ENCODE results near the gene DGKI. TPM values are rescaled to one million over a fixed set of nuclear protein-coding genes. Genes with fewer than 3 reads are reported as not detected.

Gene DGKI
- total and polyA plus RNA-seq, 12 donors: 0.12 to 4.6 (median 1.1) TPM

DNA sequence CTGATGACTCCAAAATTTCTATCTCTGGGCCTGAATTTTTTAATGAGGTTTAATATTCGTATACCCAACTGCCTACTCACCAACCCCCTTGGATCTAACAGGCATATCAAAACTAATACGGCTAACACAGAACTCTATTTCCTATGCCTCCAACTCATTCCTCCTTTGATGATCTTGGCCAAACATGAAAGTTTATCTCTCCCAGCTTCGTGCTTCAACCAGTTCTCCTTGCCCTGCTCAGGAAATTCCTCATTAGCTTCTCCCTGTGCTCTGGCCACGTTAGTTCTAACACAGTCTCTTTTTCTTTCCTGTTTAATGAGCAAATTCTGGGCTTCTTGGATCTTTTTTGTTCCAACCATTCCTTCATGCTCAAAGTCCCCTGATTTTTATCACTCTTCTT lies 364.3 kb downstream of the DGKI start:
- no peaks in the 10 kb centered on the region for H3K9me3 ChIP-seq (replicated peaks in 1 of 3)
- intact Hi-C loops (cut with DNase I): no loop called here
- H3K4me1 ChIP-seq (replicated peaks in 1 of 2): no peaks in the 10 kb centered on the region
- DNase-seq: no peak
- H3K27me3 ChIP-seq: no peaks in the 10 kb centered on the region
- H3K36me3 ChIP-seq (replicated peaks in 1 of 2): no peaks in the 10 kb centered on the region
- TF ChIP-seq, protein P1, sequence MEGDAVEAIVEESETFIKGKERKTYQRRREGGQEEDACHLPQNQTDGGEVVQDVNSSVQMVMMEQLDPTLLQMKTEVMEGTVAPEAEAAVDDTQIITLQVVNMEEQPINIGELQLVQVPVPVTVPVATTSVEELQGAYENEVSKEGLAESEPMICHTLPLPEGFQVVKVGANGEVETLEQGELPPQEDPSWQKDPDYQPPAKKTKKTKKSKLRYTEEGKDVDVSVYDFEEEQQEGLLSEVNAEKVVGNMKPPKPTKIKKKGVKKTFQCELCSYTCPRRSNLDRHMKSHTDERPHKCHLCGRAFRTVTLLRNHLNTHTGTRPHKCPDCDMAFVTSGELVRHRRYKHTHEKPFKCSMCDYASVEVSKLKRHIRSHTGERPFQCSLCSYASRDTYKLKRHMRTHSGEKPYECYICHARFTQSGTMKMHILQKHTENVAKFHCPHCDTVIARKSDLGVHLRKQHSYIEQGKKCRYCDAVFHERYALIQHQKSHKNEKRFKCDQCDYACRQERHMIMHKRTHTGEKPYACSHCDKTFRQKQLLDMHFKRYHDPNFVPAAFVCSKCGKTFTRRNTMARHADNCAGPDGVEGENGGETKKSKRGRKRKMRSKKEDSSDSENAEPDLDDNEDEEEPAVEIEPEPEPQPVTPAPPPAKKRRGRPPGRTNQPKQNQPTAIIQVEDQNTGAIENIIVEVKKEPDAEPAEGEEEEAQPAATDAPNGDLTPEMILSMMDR (IDR thresholded peaks at IDR 0.05): no peak
- no peak for TF ChIP-seq POLR2A (IDR thresholded peaks at IDR 0.05)
- H3K27ac ChIP-seq: no peak overlapping the region
- 68 to 76% (median 72%) methylated on average over 4 of the region's 4 CpGs for WGBS, 4 donors
- no peak overlapping the region for H3K4me3 ChIP-seq

DNA sequence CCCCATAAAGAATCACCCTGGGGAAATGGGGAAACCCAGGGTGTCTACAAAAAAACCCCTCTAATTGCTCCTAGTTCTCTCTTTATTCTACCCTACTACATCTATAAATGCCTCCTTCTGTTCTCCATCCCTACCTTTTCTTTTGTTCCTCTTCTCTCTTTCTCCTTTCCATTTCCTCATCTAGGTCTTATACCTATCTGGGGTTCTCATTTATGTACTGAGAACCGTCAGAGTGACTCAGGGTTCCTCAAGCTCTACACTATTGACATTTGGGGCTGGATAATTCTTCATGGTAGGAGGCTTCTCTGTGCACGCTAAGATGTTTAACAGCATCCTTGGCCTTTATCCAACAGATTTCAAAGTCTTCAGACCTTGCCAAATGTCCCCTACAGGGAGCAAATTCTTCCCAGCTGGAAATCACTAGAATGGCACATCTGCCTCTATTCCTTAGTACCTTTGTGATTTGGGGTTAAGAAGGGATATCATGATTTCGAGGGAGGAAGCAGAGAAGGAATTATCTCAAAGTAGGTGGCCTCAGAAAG lies 365.9 kb downstream of the DGKI start:
- TF ChIP-seq POLR2A (IDR thresholded peaks at IDR 0.05): no peak
- TF ChIP-seq, protein P1 (IDR thresholded peaks at IDR 0.05): no peak
- DNase-seq: no peak
- intact Hi-C loops (cut with DNase I): no loop called here
- Histone ChIP-seq H3K4me1 (replicated peaks in 1 of 2) (no peaks in the 10 kb centered on the region), H3K27ac (no peak overlapping the region), H3K36me3 (replicated peaks in 1 of 2) (no peaks in the 10 kb centered on the region), H3K27me3 (no peaks in the 10 kb centered on the region), H3K4me3 (no peak overlapping the region), H3K9me3 (replicated peaks in 1 of 3) (no peaks in the 10 kb centered on the region)
- 53 to 66% (median 62%) methylated on average over 3 of the region's 3 CpGs for WGBS, 4 donors

DNA sequence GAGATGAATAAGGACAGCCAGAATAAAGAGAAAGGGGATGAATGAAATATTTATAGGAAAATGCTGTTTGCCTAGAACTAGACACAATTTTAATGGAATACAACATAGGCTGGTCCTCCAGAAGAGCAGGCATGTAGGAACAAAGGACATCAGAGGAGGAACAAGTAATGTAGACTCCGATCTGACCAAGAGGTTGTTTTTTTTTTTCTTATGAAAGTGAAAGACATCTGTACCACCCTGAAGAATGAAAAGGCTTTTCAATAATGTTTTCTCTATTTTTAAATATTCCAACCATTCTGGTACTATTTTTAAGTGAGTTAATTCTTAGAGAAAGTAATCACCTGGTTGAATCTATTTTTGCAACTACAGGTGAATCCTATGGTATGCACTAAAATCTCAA lies 366.4 kb downstream of the DGKI start:
- 67 to 89% (median 77%) methylated on average over 1 of the region's 1 CpG for WGBS, 4 donors
- Histone ChIP-seq H3K4me3 (no peak overlapping the region), H3K4me1 (replicated peaks in 1 of 2) (no peaks in the 10 kb centered on the region), H3K36me3 (replicated peaks in 1 of 2) (no peaks in the 10 kb centered on the region), H3K27ac (no peak overlapping the region), H3K9me3 (replicated peaks in 1 of 3) (no peaks in the 10 kb centered on the region), H3K27me3 (no peaks in the 10 kb centered on the region)
- no peak for TF ChIP-seq POLR2A (IDR thresholded peaks at IDR 0.05)
- TF ChIP-seq, protein P1 (IDR thresholded peaks at IDR 0.05): no peak
- DNase-seq: no peak
- intact Hi-C loops (cut with DNase I): no loop called here

DNA sequence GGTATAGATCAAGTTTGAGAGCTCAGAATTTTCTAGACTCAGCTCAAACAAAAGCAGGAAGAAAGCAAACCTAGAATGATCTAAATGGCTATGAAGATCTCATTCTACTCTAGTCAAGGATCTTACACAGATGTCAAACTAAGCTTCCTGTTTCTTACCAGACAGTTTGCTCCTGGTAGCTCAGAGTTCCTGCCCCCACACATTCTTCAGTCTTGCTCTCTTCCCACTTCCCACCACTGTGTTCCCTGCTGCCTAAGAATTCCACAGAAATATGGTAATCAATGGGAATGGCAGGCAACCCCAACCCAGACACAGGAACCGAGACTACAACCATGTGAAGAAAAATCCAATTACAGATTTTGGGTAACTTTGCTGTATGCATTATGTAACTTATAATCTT lies 369.8 kb downstream of the DGKI start:
- 70 to 96% (median 84%) methylated on average over 1 of the region's 1 CpG for WGBS, 4 donors
- no peak for TF ChIP-seq POLR2A (IDR thresholded peaks at IDR 0.05)
- TF ChIP-seq, protein P1 (IDR thresholded peaks at IDR 0.05): no peak
- no peaks in the 10 kb centered on the region for H3K9me3 ChIP-seq (replicated peaks in 1 of 3)
- H3K4me1 ChIP-seq (replicated peaks in 1 of 2): no peaks in the 10 kb centered on the region
- no peak for DNase-seq
- H3K4me3 ChIP-seq: no peak overlapping the region
- no peak overlapping the region for H3K27ac ChIP-seq
- intact Hi-C loops (cut with DNase I): no loop called here
- H3K27me3 ChIP-seq: no peaks in the 10 kb centered on the region
- no peaks in the 10 kb centered on the region for H3K36me3 ChIP-seq (replicated peaks in 1 of 2)
